SK-N-SH treated with all-trans-retinoic acid at 6 μM for 48 hours (cell line): ENCODE results near the gene MSI1.

Experiments
- ATAC-seq: fragments of 200-7000 bp; cut with Tn5 transposase; 3 replicates; pipeline ENCODE4 v1.9.1; 2020; ENCODE audit warnings: mild to moderate bottlenecking, moderate library complexity
- ARNTL ChIP-seq: fragments of 450-650 bp; formaldehyde crosslinking; IDR thresholded peaks from 2 replicates; pipeline ENCODE4 v1.5.0; 2020; ENCODE audit warnings: low read depth, mild to moderate bottlenecking, moderate library complexity, borderline replicate concordance
- BACH2 ChIP-seq: fragments of 250-450 bp; sonication (Bioruptor Pico); IDR thresholded peaks from 2 replicates; pipeline ENCODE4 v1.9.0; 2021; ENCODE audit warnings: mild to moderate bottlenecking, borderline replicate concordance
- CSDC2 ChIP-seq: fragments of 250-450 bp; sonication (Bioruptor Pico); IDR thresholded peaks from 2 replicates; pipeline ENCODE4 v1.5.0; 2020; ENCODE audit warnings: mild to moderate bottlenecking, moderate library complexity
- ESRRG ChIP-seq: fragments of 250-450 bp; sonication (Bioruptor Pico); IDR thresholded peaks from 2 replicates; pipeline ENCODE4 v1.6.1; 2021; ENCODE audit warnings: mild to moderate bottlenecking
- GLIS3 ChIP-seq: fragments of 250-450 bp; sonication (Bioruptor Pico); IDR thresholded peaks from 2 replicates; pipeline ENCODE4 v1.5.0; 2020; ENCODE audit warnings: mild to moderate bottlenecking, moderate library complexity
- OSR1 ChIP-seq: fragments of 250-450 bp; sonication (Bioruptor Pico); IDR thresholded peaks from 2 replicates; pipeline ENCODE4 v1.8.0; 2022; ENCODE audit warnings: moderate library complexity, mild to moderate bottlenecking, inconsistent platforms
- PPARA ChIP-seq: fragments of 250-450 bp; sonication (Bioruptor Pico); IDR thresholded peaks from 2 replicates; pipeline ENCODE4 v1.5.0; 2020; ENCODE audit warnings: mild to moderate bottlenecking, borderline replicate concordance
- RARB ChIP-seq: fragments of 250-450 bp; sonication (Bioruptor Pico); IDR thresholded peaks from 2 replicates; pipeline ENCODE4 v1.8.0; 2021; ENCODE audit warnings: mild to moderate bottlenecking, moderate library complexity
- SNAI2 ChIP-seq: fragments of 250-450 bp; sonication (Bioruptor Pico); IDR thresholded peaks from 2 replicates; pipeline ENCODE4 v1.5.0; 2020; ENCODE audit warnings: mild to moderate bottlenecking, moderate library complexity
- TCF4 ChIP-seq: fragments of 250-450 bp; sonication (Bioruptor Pico); IDR thresholded peaks from 2 replicates; pipeline ENCODE4 v1.8.0; 2021; ENCODE audit warnings: mild to moderate bottlenecking, moderate library complexity, borderline replicate concordance
- TOX ChIP-seq: fragments of 250-450 bp; sonication (Bioruptor Pico); IDR thresholded peaks from 2 replicates; pipeline ENCODE4 v1.8.0; 2021; ENCODE audit warnings: mild to moderate bottlenecking, moderate library complexity, borderline replicate concordance
- ZFP3 ChIP-seq: fragments of 250-450 bp; sonication (Bioruptor Pico); IDR thresholded peaks from 2 replicates; pipeline ENCODE4 v1.5.0; 2020; ENCODE audit warnings: mild to moderate bottlenecking, moderate library complexity
- ZFP30 ChIP-seq: fragments of 450-650 bp; formaldehyde crosslinking; IDR thresholded peaks from 2 replicates; pipeline ENCODE4 v1.5.0; 2022; ENCODE audit warnings: mild to moderate bottlenecking, moderate library complexity
- ZNF70 ChIP-seq: fragments of 450-650 bp; formaldehyde crosslinking; IDR thresholded peaks from 2 replicates; pipeline ENCODE4 v1.5.0; 2020; ENCODE audit warnings: mild to moderate bottlenecking, moderate library complexity
- ZNF8 ChIP-seq: fragments of 450-650 bp; formaldehyde crosslinking; IDR thresholded peaks from 2 replicates; pipeline ENCODE4 v1.5.0; 2020; ENCODE audit warnings: mild to moderate bottlenecking, moderate library complexity
- TF ChIP-seq, protein P1 (sequence below): fragments of 250-450 bp; sonication (Bioruptor Pico); IDR thresholded peaks from 2 replicates; pipeline ENCODE4 v1.5.0; 2020; ENCODE audit warnings: mild to moderate bottlenecking, moderate library complexity
- TF ChIP-seq, protein P2 (sequence below): fragments of 250-450 bp; sonication (Bioruptor Pico); IDR thresholded peaks from 2 replicates; pipeline ENCODE4 v1.8.0; 2020; ENCODE audit warnings: mild to moderate bottlenecking, moderate library complexity, borderline replicate concordance
- TF ChIP-seq, protein P3 (sequence below): fragments of 250-450 bp; sonication (Bioruptor Pico); IDR thresholded peaks from 2 replicates; pipeline ENCODE4 v1.8.0; 2021; ENCODE audit warnings: low read depth, mild to moderate bottlenecking, moderate library complexity, borderline replicate concordance
- TF ChIP-seq, protein P4 (sequence below): fragments of 250-450 bp; sonication (Bioruptor Pico); IDR thresholded peaks from 2 replicates; pipeline ENCODE4 v1.5.1; 2021; ENCODE audit warnings: mild to moderate bottlenecking, moderate library complexity
- TF ChIP-seq, protein P5 (sequence below): fragments of 250-450 bp; sonication (Bioruptor Pico); IDR thresholded peaks from 2 replicates; pipeline ENCODE4 v1.5.1; 2020; ENCODE audit warnings: low read depth, mild to moderate bottlenecking, moderate library complexity

MSI1 gene

DNA sequence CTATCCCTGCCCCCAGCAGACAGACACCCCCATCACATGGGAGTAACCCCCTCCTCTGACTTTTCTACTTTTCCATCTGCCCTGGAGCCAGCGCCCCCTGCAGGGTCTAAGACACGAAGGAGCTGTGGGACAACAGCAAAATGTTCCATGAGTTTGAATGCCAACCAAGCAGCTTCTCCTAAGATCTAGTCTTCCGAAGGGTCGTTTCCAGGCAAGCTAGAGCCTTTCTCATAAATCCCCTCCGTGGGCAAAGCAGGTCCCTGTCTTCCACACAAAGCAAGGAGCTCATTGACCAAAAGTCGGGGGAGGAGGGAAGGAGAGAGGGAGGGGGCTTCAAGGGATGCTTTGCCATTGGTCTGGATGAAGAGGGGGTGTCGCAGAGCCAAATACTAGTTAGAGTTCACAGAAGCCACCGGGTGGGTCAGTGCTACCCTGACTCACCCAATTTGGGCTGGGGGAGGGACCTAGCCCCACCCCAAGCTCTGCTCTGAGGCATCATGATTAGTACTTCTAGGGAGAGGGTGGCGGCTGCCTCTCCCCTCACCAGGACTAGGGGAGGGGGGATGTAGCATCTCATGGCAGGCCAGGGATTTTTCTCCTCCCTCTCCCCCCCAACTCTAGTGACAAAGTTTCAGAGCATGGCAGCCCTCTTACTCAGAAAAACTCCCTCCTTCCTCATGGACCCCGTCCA, 1.6 kb downstream of the MSI1 start:
- no peak for TF ChIP-seq BACH2 (CRISPR knock-in tag)
- no peak for TF ChIP-seq ZFP30
- TF ChIP-seq, protein P1, sequence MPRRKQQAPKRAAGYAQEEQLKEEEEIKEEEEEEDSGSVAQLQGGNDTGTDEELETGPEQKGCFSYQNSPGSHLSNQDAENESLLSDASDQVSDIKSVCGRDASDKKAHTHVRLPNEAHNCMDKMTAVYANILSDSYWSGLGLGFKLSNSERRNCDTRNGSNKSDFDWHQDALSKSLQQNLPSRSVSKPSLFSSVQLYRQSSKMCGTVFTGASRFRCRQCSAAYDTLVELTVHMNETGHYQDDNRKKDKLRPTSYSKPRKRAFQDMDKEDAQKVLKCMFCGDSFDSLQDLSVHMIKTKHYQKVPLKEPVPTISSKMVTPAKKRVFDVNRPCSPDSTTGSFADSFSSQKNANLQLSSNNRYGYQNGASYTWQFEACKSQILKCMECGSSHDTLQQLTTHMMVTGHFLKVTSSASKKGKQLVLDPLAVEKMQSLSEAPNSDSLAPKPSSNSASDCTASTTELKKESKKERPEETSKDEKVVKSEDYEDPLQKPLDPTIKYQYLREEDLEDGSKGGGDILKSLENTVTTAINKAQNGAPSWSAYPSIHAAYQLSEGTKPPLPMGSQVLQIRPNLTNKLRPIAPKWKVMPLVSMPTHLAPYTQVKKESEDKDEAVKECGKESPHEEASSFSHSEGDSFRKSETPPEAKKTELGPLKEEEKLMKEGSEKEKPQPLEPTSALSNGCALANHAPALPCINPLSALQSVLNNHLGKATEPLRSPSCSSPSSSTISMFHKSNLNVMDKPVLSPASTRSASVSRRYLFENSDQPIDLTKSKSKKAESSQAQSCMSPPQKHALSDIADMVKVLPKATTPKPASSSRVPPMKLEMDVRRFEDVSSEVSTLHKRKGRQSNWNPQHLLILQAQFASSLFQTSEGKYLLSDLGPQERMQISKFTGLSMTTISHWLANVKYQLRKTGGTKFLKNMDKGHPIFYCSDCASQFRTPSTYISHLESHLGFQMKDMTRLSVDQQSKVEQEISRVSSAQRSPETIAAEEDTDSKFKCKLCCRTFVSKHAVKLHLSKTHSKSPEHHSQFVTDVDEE: no peak
- no peak for TF ChIP-seq ZNF70 (CRISPR knock-in tag)
- TF ChIP-seq, protein P2, sequence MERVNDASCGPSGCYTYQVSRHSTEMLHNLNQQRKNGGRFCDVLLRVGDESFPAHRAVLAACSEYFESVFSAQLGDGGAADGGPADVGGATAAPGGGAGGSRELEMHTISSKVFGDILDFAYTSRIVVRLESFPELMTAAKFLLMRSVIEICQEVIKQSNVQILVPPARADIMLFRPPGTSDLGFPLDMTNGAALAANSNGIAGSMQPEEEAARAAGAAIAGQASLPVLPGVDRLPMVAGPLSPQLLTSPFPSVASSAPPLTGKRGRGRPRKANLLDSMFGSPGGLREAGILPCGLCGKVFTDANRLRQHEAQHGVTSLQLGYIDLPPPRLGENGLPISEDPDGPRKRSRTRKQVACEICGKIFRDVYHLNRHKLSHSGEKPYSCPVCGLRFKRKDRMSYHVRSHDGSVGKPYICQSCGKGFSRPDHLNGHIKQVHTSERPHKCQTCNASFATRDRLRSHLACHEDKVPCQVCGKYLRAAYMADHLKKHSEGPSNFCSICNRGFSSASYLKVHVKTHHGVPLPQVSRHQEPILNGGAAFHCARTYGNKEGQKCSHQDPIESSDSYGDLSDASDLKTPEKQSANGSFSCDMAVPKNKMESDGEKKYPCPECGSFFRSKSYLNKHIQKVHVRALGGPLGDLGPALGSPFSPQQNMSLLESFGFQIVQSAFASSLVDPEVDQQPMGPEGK (CRISPR knock-in tag): no peak
- no peak for TF ChIP-seq TOX (CRISPR knock-in tag)
- TF ChIP-seq ESRRG: no peak
- TF ChIP-seq ZNF8 (CRISPR knock-in tag): no peak
- TF ChIP-seq, protein P3, sequence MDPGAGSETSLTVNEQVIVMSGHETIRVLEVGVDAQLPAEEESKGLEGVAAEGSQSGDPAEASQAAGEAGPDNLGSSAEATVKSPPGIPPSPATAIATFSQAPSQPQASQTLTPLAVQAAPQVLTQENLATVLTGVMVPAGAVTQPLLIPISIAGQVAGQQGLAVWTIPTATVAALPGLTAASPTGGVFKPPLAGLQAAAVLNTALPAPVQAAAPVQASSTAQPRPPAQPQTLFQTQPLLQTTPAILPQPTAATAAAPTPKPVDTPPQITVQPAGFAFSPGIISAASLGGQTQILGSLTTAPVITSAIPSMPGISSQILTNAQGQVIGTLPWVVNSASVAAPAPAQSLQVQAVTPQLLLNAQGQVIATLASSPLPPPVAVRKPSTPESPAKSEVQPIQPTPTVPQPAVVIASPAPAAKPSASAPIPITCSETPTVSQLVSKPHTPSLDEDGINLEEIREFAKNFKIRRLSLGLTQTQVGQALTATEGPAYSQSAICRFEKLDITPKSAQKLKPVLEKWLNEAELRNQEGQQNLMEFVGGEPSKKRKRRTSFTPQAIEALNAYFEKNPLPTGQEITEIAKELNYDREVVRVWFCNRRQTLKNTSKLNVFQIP: no peak
- TF ChIP-seq, protein P4, sequence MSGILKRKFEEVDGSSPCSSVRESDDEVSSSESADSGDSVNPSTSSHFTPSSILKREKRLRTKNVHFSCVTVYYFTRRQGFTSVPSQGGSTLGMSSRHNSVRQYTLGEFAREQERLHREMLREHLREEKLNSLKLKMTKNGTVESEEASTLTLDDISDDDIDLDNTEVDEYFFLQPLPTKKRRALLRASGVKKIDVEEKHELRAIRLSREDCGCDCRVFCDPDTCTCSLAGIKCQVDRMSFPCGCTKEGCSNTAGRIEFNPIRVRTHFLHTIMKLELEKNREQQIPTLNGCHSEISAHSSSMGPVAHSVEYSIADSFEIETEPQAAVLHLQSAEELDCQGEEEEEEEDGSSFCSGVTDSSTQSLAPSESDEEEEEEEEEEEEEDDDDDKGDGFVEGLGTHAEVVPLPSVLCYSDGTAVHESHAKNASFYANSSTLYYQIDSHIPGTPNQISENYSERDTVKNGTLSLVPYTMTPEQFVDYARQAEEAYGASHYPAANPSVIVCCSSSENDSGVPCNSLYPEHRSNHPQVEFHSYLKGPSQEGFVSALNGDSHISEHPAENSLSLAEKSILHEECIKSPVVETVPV (CRISPR knock-in tag): no peak
- TF ChIP-seq, protein P5, sequence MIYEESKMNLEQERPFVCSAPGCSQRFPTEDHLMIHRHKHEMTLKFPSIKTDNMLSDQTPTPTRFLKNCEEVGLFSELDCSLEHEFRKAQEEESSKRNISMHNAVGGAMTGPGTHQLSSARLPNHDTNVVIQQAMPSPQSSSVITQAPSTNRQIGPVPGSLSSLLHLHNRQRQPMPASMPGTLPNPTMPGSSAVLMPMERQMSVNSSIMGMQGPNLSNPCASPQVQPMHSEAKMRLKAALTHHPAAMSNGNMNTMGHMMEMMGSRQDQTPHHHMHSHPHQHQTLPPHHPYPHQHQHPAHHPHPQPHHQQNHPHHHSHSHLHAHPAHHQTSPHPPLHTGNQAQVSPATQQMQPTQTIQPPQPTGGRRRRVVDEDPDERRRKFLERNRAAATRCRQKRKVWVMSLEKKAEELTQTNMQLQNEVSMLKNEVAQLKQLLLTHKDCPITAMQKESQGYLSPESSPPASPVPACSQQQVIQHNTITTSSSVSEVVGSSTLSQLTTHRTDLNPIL (CRISPR knock-in tag): no peak
- no peak for TF ChIP-seq SNAI2
- TF ChIP-seq RARB: no peak
- no peak for TF ChIP-seq ZFP3
- peak; percentile 30 for ATAC-seq

DNA sequence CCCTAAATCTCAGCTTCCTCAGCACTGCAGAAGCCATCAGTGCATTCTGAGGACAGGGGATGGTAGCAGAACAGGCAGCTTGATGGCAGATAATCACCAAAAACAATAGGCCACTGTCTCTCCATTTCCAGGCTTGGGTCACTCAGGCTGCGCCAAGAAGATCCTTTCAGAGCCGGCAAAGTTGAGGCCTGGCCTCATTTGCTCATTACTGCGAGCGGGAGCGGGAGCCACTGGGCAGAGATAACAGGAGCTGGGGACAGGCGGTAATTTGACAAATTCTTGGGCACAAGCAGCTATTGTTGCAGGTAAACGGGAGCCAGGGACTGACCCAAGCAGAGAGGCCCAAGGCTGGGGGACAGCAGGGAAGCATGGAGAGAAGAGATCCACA, 2.1 kb downstream of the MSI1 start:
- no peak for ATAC-seq
- TF ChIP-seq, protein P2 (CRISPR knock-in tag): no peak
- TF ChIP-seq ARNTL (CRISPR knock-in tag): no peak
- TF ChIP-seq SNAI2: no peak
- no peak for TF ChIP-seq RARB
- TF ChIP-seq ZFP30: no peak
- TF ChIP-seq ZNF8 (CRISPR knock-in tag): no peak
- no peak for TF ChIP-seq GLIS3 (CRISPR knock-in tag)
- TF ChIP-seq PPARA: no peak
- TF ChIP-seq BACH2 (CRISPR knock-in tag): no peak
- TF ChIP-seq, all 23 proteins: peak for 0

DNA sequence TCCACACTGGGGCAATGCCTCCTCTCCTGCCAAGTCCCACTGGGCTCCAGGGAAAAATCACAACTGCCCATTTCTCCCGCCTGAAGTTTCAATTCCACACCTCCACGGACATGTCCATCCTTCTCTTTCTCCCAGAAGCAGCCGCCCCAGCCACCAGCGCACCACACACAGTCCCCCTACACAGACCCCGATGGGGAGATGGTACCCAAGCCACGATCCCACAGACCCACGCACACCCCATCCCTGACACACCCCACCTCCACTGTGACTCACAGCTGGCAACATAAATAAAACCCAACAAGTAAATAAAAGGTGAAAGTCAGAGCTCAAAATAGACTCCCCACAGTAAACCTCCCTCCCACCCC, 2.6 kb downstream of the MSI1 start:
- no peak for TF ChIP-seq ZNF8 (CRISPR knock-in tag)
- no peak for TF ChIP-seq TOX (CRISPR knock-in tag)
- no peak for TF ChIP-seq ARNTL (CRISPR knock-in tag)
- TF ChIP-seq PPARA: no peak
- TF ChIP-seq, protein P2 (CRISPR knock-in tag): no peak
- TF ChIP-seq ZNF70 (CRISPR knock-in tag): no peak
- TF ChIP-seq OSR1 (CRISPR knock-in tag): no peak
- TF ChIP-seq, protein P5 (CRISPR knock-in tag): no peak
- TF ChIP-seq TCF4 (CRISPR knock-in tag): no peak
- TF ChIP-seq ZFP3: no peak
- TF ChIP-seq ESRRG: no peak
- TF ChIP-seq, protein P4 (CRISPR knock-in tag): no peak
- no peak for TF ChIP-seq SNAI2
- no peak for TF ChIP-seq ZFP30
- TF ChIP-seq CSDC2 (CRISPR knock-in tag): no peak
- ATAC-seq: no peak
